Central memory CD4-positive, alpha-beta T cell (primary cell): Measurements from ENCODE around the gene SEMG2.

Experiments
- DNase-seq: peaks from one replicate; pipeline ENCODE4 v3.0.0; 2022

SEMG2 gene

DNA sequence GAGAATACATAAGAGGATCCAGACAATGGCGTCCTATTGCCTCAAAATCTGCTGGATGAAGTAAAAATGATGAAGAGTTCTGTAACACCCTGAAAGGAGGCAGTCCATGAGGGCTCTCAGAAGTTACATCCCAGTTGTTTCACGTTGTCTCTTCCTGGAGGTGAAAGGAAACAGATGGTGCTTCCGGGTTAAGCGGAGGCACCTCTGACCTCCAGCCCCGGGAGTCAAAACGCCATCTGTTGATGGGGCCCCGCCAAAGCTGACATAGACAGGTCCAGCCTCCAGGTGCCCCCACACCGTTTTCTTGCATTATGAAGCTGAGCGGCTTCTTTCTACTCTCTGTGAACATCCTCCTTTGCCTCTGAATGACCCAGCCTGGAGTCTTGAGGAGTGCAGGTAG is 9.5 kb downstream of the SEMG2 start:
- DNase-seq: no peak

DNA sequence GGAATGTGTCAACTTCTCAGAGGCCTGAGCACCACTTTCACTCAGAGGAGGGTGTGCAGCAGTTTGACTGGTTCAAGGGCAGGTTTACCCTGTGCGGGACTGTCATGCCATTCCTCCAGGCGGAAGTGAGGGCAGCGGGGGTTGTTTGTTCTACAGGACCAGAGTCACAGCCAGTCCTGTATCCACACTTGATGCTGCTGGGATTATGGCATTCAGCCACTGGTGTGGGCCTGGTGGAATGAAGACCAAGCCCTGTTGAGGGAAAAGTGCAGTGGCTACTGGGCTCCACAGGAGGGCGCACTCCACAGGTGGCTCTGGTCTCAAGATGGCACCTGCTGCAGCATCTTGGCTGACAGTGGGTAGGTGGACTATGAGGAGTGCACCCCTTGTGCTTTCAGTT is 14.8 kb downstream of the SEMG2 start:
- no peak for DNase-seq

DNA sequence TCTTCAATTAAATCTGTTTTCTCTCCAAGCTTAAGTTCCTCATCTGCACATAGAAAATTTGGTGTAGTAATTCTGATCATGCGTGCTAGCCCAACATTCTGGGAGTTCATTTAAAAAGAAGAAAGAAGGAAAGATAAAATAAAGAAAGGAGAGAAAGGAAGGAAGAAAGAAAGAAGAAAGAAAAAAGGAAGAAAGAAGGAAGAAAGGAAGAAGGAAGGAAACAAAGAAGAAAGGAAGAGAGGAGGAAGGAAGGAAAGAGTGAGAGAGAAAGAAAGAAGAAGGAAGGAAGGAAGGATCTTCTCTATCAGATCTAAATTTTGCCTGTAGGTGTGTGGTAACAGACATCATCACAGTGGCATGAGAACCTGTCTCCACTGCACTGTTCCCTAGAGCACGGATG is 17.0 kb downstream of the SEMG2 start:
- no peak for DNase-seq

DNA sequence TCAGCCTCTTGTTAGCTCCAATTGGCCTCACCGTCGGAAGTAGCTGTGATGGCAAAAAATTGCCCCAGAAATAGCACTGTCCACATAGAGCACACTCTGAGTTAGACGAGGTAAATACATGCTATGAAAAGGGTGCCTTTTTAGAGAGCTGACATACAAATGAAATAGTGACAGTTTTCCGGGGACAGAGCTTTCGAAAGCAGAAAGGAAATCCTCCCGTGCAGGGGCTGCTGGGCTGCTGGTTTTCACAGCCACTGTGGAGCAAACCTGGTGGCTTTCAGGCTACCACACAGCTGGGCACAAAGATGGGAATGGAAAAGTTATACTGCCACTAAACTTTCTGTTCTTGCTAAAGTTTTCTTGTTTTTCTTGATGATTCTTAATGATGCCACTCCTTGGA is 24.9 kb downstream of the SEMG2 start:
- no peak for DNase-seq

- no peak for DNase-seq
These were observed 26.7 kb downstream of the SEMG2 start for GRCh38 chr20:45247865-45248264.

DNA sequence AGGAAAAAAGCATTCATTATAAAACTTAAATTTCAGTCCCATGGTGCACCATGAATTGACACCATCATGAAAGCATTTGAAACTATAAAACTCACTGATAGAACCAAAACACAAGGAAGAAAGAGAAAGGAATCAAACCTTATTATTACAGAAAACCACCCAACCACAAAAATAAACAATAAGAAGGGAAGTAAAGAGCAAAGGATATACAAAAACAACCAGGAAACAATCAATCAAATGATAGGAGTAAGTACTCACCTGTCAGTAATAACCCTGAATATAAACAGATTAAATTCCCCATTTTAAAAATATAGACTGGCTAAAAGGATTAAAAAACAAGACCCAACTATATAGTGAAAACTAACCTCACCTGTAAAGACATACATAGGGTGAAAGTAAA is 27.4 kb downstream of the SEMG2 start:
- DNase-seq: no peak

- DNase-seq: no peak
These were observed 30.8 kb downstream of the SEMG2 start for GRCh38 chr20:45251884-45252560.

DNA sequence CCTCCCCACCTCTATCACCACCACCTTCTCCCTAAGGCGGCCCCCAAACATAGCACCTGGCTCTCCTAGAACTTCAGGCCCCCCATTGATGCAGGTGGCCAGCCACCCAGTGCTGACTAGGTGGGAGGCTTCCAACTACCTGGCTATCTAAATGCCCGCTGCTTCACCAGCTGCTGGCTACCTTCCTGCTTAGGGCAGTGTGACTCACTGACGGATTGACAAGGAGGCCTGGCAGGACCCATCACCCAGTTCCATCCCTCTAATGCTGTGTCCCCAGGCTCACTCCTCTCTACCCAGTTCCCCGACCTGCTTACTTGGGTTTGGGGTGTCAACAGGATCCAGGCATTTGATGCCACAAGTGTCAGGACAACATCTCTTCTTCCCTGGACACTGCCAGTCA is 32.1 kb downstream of the SEMG2 start:
- no peak for DNase-seq

GRCh38 chr20:45254383-45255262 is 33.5 kb downstream of the SEMG2 start, which contains the start of gene SLPI:
TSS of gene SLPI (minus strand) at chr20:45254564. CDS start at chr20:45254543, 21 bp downstream.
- no peak for DNase-seq

- DNase-seq: no peak
These were observed 36.0 kb downstream of the SEMG2 start for GRCh38 chr20:45257161-45257560.

- DNase-seq: no peak
These were observed 36.5 kb downstream of the SEMG2 start for GRCh38 chr20:45257711-45258110.

GRCh38 chr20:45258259-45258658 is 37.1 kb downstream of the SEMG2 start:
- no peak for DNase-seq

GRCh38 chr20:45258664-45259063 is 37.5 kb downstream of the SEMG2 start:
- DNase-seq: no peak

DNA sequence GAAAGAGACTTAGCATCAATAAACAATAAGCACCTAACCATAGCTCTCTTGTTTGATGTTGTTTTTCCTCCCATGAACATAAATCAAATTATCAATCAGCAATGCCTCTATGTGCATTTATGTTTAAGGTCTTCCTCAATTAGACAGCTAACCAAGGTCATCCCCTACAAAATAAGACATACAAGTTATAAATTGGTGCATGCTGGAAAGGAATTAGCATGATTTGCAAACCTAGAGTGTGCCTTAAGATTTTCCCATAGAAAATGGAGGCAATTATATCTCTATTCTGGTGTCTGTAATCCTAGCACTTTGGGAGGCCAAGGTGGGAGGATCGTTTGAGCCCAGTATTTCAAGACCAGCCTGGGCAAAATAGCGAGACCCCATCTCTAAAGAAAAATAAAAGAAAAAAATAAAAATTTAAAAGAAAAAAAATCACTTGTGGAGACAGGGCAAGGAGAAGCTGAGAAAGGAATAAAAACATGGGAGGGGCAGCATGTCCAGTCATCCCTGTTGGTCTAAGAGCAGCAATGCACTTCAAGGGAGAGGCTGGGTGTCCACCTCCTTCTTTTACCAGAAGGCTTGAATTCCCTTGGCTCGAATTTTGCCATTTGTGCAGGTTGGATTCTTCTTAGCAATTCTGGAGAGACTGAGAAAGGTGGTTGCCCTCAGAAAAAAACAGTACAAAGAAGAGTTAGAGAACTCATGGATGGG is 42.5 kb downstream of the SEMG2 start:
- no peak for DNase-seq

GRCh38 chr20:45266977-45267376 is 45.8 kb downstream of the SEMG2 start:
- DNase-seq: no peak

GRCh38 chr20:45268531-45268930 is 47.4 kb downstream of the SEMG2 start:
- no peak for DNase-seq

GRCh38 chr20:45269056-45269455 is 47.9 kb downstream of the SEMG2 start:
- DNase-seq: no peak

- DNase-seq: no peak
These were observed 48.6 kb downstream of the SEMG2 start for GRCh38 chr20:45269754-45270270.
